H9 (cell line): Measurements from ENCODE around the gene ARID5A. TPM values are rescaled to one million over a fixed set of nuclear protein-coding genes. Genes with fewer than 3 reads are reported as not detected.

Source experiments
- DNase-seq: peaks from one replicate; pipeline ENCODE4 v3.0.0-alpha.2; 2017
- H2AFZ ChIP-seq: one replicate; pipeline ENCODE4 v1.6.1; 2013; ENCODE audit warnings: mild to moderate bottlenecking, low read length, control low read depth, moderate library complexity
- H2AK5ac ChIP-seq: 2 replicates; pipeline ENCODE4 v1.6.1; 2013; ENCODE audit warnings: low read length, control low read depth, mixed read lengths; ENCODE audit not compliant: insufficient read length
- H2BK120ac ChIP-seq: one replicate; pipeline ENCODE4 v1.6.1; 2013; ENCODE audit warnings: low read depth, mild to moderate bottlenecking, low read length, control low read depth, inconsistent platforms; ENCODE audit not compliant: poor library complexity, severe bottlenecking
- H2BK12ac ChIP-seq: 2 replicates; pipeline ENCODE4 v1.6.1; 2013; ENCODE audit warnings: low read length, control low read depth, mixed read lengths, low read depth; ENCODE audit not compliant: insufficient read length
- H2BK15ac ChIP-seq: 2 replicates; pipeline ENCODE4 v1.6.1; 2013; ENCODE audit warnings: low read depth, low read length, control low read depth
- H2BK20ac ChIP-seq: one replicate; pipeline ENCODE4 v1.6.1; 2013; ENCODE audit warnings: low read depth, mild to moderate bottlenecking, low read length, control low read depth, inconsistent platforms; ENCODE audit not compliant: poor library complexity, severe bottlenecking
- H2BK5ac ChIP-seq: 2 replicates; pipeline ENCODE4 v1.6.1; 2013; ENCODE audit warnings: low read length, control low read depth, mixed read lengths; ENCODE audit not compliant: insufficient read length
- H3K14ac ChIP-seq: 2 replicates; pipeline ENCODE4 v1.6.1; 2013; ENCODE audit warnings: low read length, control low read depth; ENCODE audit not compliant: insufficient read depth
- H3K18ac ChIP-seq: 2 replicates; pipeline ENCODE4 v1.6.1; 2013; ENCODE audit warnings: low read depth, mild to moderate bottlenecking, mixed read lengths, low read length, control low read depth; ENCODE audit not compliant: insufficient read length
- H3K23ac ChIP-seq: 2 replicates; pipeline ENCODE4 v1.6.1; 2013; ENCODE audit warnings: low read length, control low read depth, mixed read lengths, low read depth; ENCODE audit not compliant: insufficient read length
- H3K23me2 ChIP-seq: 2 replicates; pipeline ENCODE4 v1.6.1; 2013; ENCODE audit warnings: low read depth, mild to moderate bottlenecking, mixed read lengths, low read length, control low read depth; ENCODE audit not compliant: insufficient read length, poor library complexity, severe bottlenecking
- H3K27ac ChIP-seq: 2 replicates; pipeline ENCODE4 v1.5.1; 2013; ENCODE audit warnings: low read length, control low read depth, mixed read lengths, low read depth; ENCODE audit not compliant: insufficient read length
- H3K27me3 ChIP-seq: 2 replicates; pipeline ENCODE4 v1.6.1; 2013; ENCODE audit warnings: low read length, control low read depth, inconsistent platforms; ENCODE audit not compliant: insufficient read depth
- H3K4ac ChIP-seq: 2 replicates; pipeline ENCODE4 v1.6.1; 2013; ENCODE audit warnings: low read depth, mild to moderate bottlenecking, control low read depth, inconsistent platforms, low read length, moderate library complexity
- H3K4me1 ChIP-seq: 2 replicates; pipeline ENCODE4 v1.6.1; 2013; ENCODE audit warnings: low read length, control low read depth, inconsistent platforms; ENCODE audit not compliant: insufficient read depth
- H3K4me2 ChIP-seq: 2 replicates; pipeline ENCODE4 v1.6.1; 2013; ENCODE audit warnings: low read length, control low read depth, mixed read lengths; ENCODE audit not compliant: insufficient read length, insufficient read depth
- H3K56ac ChIP-seq: 2 replicates; pipeline ENCODE4 v1.6.1; 2013; ENCODE audit warnings: low read depth, mild to moderate bottlenecking, mixed read lengths, low read length, control low read depth; ENCODE audit not compliant: insufficient read length
- H3K79me1 ChIP-seq: 2 replicates; pipeline ENCODE4 v1.6.1; 2013; ENCODE audit warnings: low read depth, mild to moderate bottlenecking, moderate library complexity, low read length, control low read depth, inconsistent platforms; ENCODE audit not compliant: insufficient read depth, poor library complexity, severe bottlenecking
- H3K79me2 ChIP-seq: 2 replicates; pipeline ENCODE4 v1.6.1; 2013; ENCODE audit warnings: low read length, control low read depth, inconsistent platforms; ENCODE audit not compliant: insufficient read depth
- H3K9ac ChIP-seq: 2 replicates; pipeline ENCODE4 v1.6.1; 2013; ENCODE audit warnings: low read length, control low read depth, mixed read lengths; ENCODE audit not compliant: insufficient read length; ENCODE audit errors: extremely low read depth
- H3K9me3 ChIP-seq: one replicate; pipeline ENCODE4 v1.6.1; 2013; ENCODE audit warnings: low read depth, low read length, inconsistent platforms; ENCODE audit not compliant: control insufficient read depth
- H3T11ph ChIP-seq: one replicate; pipeline ENCODE4 v1.6.1; 2013; ENCODE audit warnings: mild to moderate bottlenecking, low read length, control low read depth, inconsistent platforms
- H4K20me1 ChIP-seq: one replicate; pipeline ENCODE4 v1.6.1; 2013; ENCODE audit not compliant: control insufficient read depth, insufficient read length, insufficient read depth
- H4K5ac ChIP-seq: 2 replicates; pipeline ENCODE4 v1.6.1; 2013; ENCODE audit warnings: low read depth, mild to moderate bottlenecking, mixed read lengths, low read length, control low read depth; ENCODE audit not compliant: insufficient read length
- H4K8ac ChIP-seq: replicated peaks from 2 replicates; pipeline ENCODE4 v1.6.1; 2013; ENCODE audit warnings: low read length, control low read depth, mixed read lengths, low read depth; ENCODE audit not compliant: insufficient read length
- H4K91ac ChIP-seq: 2 replicates; pipeline ENCODE4 v1.6.1; 2013; ENCODE audit warnings: low read depth, mild to moderate bottlenecking, moderate library complexity, mixed read lengths, low read length, control low read depth; ENCODE audit not compliant: insufficient read length
- H3K27ac Mint-ChIP-seq, 3 experiments: 2 replicates in 2 of 3; 3 replicates in 1 of 3; pipeline ENCODE4 v1.8.0; 2020 to 2021; ENCODE audit warnings: mixed read lengths in 3 of 3, mild to moderate bottlenecking in 1 of 3, moderate library complexity in 1 of 3
- H3K27me3 Mint-ChIP-seq: 2 replicates; pipeline ENCODE4 v1.8.0; 2021; ENCODE audit warnings: low read depth, mild to moderate bottlenecking, moderate library complexity, mixed read lengths
- H3K36me3 Mint-ChIP-seq, 3 experiments: 2 replicates in 2 of 3; 3 replicates in 1 of 3; pipeline ENCODE4 v1.8.0; 2020 to 2021; ENCODE audit warnings: low read depth in 3 of 3, mixed read lengths in 3 of 3; ENCODE audit not compliant: insufficient read depth in 1 of 3
- H3K4me1 Mint-ChIP-seq, 2 experiments: 2 replicates each; pipeline ENCODE4 v1.8.0; 2020; ENCODE audit warnings: mixed read lengths in 2 of 2
- H3K4me3 Mint-ChIP-seq, 2 experiments: 2 replicates in 1 of 2; 3 replicates in 1 of 2; pipeline ENCODE4 v1.8.0; 2020 to 2021; ENCODE audit warnings: mild to moderate bottlenecking in 2 of 2, mixed read lengths in 2 of 2, moderate library complexity in 1 of 2
- H3K9me3 Mint-ChIP-seq, 2 experiments: 2 replicates in 1 of 2; 3 replicates in 1 of 2; pipeline ENCODE4 v1.8.0; 2020; ENCODE audit warnings: mild to moderate bottlenecking in 2 of 2, mixed read lengths in 2 of 2, moderate library complexity in 1 of 2
- WGBS: extraction: QIAGEN DNeasy Blood & Tissue Kit; methylation state at CpG from one replicate; pipeline ENCODE4 v1.1.7; 2013; ENCODE audit warnings: missing lambda C conversion rate, low lambda C conversion rate, mixed read lengths; ENCODE audit not compliant: insufficient read length; ENCODE audit errors: extremely low coverage; 5-methylcytosine and 5-hydroxymethylcytosine counted together
- total RNA-seq: library from RNA; stranded (reverse); gene quantifications from 2 replicates; pipeline ENCODE4 v1.2.1, GENCODE V29; 2021
- TF ChIP-seq, protein P1 (sequence below): fragments of 200-600 bp; sonication (generic); conservative IDR thresholded peaks from 3 replicates; pipeline ENCODE4 v1.8.0; 2021; ENCODE audit warnings: antibody characterized with exemption, mild to moderate bottlenecking

Gene ARID5A
- total RNA-seq, 1 experiment from 2014 or later: 4.5 TPM

DNA sequence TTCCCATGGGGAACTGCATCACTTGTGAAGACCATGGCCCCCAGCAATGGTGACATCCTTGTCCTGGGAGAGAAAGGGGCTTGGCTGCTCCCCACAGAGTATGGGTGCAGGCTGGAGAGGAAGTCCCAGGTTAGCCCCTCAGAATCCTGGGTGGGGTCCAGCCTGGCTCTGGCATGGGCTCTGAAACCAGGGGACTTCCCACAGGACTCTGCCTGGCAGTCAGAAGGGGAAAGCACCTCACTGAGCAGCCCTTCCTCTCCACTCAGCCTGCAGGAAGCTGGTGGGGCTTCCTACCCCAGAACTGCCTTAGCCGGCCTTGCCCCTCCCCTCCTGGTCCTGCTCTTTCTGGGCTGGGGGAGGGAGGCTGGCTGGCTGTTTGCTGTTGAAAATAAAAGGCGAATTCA, 35.1 kb upstream of the ARID5A start:
- Histone ChIP-seq H2BK12ac (no peak overlapping the region), H2BK15ac (no peak overlapping the region), H3K79me1 (no peaks in the 10 kb centered on the region), H3K23me2 (no peaks in the 10 kb centered on the region), H3K27me3 (no peaks in the 10 kb centered on the region), H2BK5ac (no peak overlapping the region), H3K14ac (no peak overlapping the region), H2BK120ac (no peak overlapping the region), H3K18ac (no peak overlapping the region), H3K4ac (no peak overlapping the region), H2BK20ac (no peak overlapping the region), H4K8ac (no peak overlapping the region), H4K91ac (no peak overlapping the region), H3K9ac (no peak overlapping the region), H3K27ac (no peak overlapping the region), H3K9me3 (no peaks in the 10 kb centered on the region), H4K20me1 (no peaks in the 10 kb centered on the region), H3K4me1 (no peaks in the 10 kb centered on the region), H2AK5ac (no peak overlapping the region), H3K56ac (no peak overlapping the region), H3T11ph (no peak overlapping the region), H3K23ac (no peak overlapping the region), H4K5ac (no peak overlapping the region), H3K79me2 (no peaks in the 10 kb centered on the region), H3K4me2 (no peak overlapping the region), H2AFZ (no peak overlapping the region)
- Mint-ChIP-seq H3K36me3 (no peaks in the 10 kb centered on the region), H3K9me3 (no peaks in the 10 kb centered on the region), H3K4me1 (peaks cover 14 to 26% of the 10 kb centered on the region in 2 experiments), H3K27me3 (peaks cover 2% of the 10 kb centered on the region; the same call in 1 of the 2 replicates), H3K4me3 (no peak overlapping the region), H3K27ac (no peak overlapping the region)
- WGBS: no CpG with 5 or more reads among the region's 2 CpGs
- TF ChIP-seq, protein P1, sequence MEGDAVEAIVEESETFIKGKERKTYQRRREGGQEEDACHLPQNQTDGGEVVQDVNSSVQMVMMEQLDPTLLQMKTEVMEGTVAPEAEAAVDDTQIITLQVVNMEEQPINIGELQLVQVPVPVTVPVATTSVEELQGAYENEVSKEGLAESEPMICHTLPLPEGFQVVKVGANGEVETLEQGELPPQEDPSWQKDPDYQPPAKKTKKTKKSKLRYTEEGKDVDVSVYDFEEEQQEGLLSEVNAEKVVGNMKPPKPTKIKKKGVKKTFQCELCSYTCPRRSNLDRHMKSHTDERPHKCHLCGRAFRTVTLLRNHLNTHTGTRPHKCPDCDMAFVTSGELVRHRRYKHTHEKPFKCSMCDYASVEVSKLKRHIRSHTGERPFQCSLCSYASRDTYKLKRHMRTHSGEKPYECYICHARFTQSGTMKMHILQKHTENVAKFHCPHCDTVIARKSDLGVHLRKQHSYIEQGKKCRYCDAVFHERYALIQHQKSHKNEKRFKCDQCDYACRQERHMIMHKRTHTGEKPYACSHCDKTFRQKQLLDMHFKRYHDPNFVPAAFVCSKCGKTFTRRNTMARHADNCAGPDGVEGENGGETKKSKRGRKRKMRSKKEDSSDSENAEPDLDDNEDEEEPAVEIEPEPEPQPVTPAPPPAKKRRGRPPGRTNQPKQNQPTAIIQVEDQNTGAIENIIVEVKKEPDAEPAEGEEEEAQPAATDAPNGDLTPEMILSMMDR: no peak
- DNase-seq: no peak
